Measurements from ENCODE around the gene CORO6. TPM values are rescaled to one million over a fixed set of nuclear protein-coding genes. Genes with fewer than 3 reads are reported as not detected.

The CORO6 gene
- total and polyA plus RNA-seq, 2 of the 13 experiments (the other 11 are each of a cell fraction or from before 2014, with no cell fraction given), result 0.42 to 0.82 TPM

DNA sequence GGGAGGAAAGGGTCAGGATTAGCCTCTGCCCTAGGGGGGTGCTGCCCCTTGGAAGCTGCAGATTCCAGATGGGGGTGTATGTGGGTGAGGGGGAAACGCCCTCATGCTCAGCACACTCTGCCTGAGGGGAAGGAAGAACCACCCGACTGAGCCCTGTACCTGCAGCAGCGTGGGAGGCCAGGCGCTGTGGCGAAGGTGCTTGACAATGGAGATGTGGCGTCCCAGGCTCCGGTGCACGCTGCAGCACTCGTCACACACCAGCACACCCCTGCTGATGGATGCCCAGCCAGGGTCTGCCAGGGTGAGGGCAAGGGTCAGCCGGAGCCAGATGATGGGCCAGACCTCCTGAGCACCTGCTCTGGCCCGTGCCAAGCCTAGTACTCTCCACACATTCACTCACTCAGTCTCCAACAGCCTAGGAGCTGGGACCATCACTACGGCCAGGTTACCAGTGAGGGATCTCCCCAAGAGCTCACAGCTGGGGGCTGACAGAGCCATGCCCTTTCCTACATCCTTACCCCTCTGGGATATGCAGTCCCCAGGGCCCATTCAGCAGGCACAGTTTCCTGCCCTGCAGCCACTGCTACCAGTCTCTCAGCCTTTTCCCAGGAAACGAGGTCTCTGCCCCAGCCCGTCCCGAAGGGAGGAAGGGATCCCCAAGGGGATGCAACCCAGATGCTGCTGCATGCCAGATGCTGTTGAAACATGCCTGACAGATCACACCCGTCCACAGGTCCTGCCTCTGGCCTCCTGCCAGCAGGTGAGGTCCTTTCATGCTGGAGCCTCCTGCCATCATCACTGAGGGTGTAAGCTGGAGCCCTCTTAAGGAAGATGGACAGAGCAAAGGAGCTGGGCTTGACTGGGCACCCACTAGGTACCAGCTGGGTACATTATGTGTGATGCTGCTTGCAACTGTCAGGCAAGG is 39.1 kb downstream of the CORO6 start:
- WGBS (ENCODE audit: low lambda C conversion rate), result 97% methylated on average over 6 of the region's 16 CpGs
- Histone ChIP-seq H3K4me3 (replicated peaks in 1 of 3; ENCODE audit: insufficient read depth in 1 of 3, low read depth in 2 of 3, low read length in 3 of 3) (no peak overlapping the region), H3K9ac (ENCODE audit: insufficient read depth, low read depth, low read length) (no peak overlapping the region), H3K27ac (ENCODE audit: extremely low read length, insufficient read depth, low read length) (no peak overlapping the region), H3K4me2 (ENCODE audit: low read depth, low read length) (no peak overlapping the region), H4K20me1 (ENCODE audit: insufficient read depth, low read length) (peaks cover 14% of the 10 kb centered on the region; the same call in 1 of the 2 replicates), H3K36me3 (replicated peaks in 1 of 2; ENCODE audit: control insufficient read depth in 1 of 2, insufficient read depth in 2 of 2, low read length in 2 of 2) (peaks cover 1 to 3% of the 10 kb centered on the region in 2 experiments; a peak in 4 of 5 replicates), H3K9me3 (ENCODE audit: low read length) (no peaks in the 10 kb centered on the region), H3K79me2 (ENCODE audit: insufficient read depth, low read length) (peaks cover 20% of the 10 kb centered on the region), H2AFZ (ENCODE audit: low read length) (no peak overlapping the region), H3K27me3 (ENCODE audit: control insufficient read depth in 1 of 2, insufficient read depth in 2 of 2, low read length in 2 of 2) (no peaks in the 10 kb centered on the region), H3K4me1 (ENCODE audit: insufficient read depth, low read length) (peaks cover 31% of the 10 kb centered on the region)
- in situ Hi-C loops (cut with HindIII; ENCODE audit: extremely low pct_ligation_motif_present, low pct_unique_long_range_greater_than_20kb), result loop anchor here (5.0 kb wide), 1 partner anchor 34 kb away; no protein-coding TSS in a partner anchor
- CTCF ChIA-PET (ENCODE audit: low intra/inter-chr PET ratio, low total read pairs), result no interaction called here
- TF ChIP-seq KMT2B (CRISPR knock-in tag; IDR thresholded peaks at IDR 0.05) (no peak), ZNF331 (CRISPR knock-in tag; IDR thresholded peaks at IDR 0.05) (peak; percentile 98)
- intact Hi-C loops (cut with micrococcal nuclease; ENCODE audit: unreplicated experiment), result no loop called here
- FAIRE-seq (no peak), DNase-seq (ENCODE audit: low spot score) (no peak), ATAC-seq (no peak)
- POLR2A ChIA-PET, result no interaction called here
- BruUV-seq (replicated peaks), result no TSS peak

DNA sequence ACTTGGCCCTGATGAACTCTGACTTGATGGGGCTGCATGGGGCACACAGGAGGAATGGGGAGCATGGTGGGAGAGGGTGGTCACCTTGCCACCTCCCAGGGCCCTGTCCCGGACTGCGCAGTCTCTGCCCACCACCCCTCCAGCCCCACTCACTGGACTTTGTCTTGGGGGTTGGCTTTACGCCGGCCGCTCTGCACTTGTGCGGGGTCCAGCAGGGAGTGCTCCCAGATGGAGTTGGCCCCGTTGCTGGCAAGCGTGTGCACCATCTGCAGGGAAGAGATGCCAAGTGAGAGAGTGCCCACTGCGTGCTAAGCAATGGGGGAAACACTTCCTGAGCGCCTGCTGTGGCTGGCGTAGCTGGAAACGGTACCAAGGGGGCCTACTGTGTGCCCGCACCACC is 39.9 kb downstream of the CORO6 start:
- intact Hi-C loops (cut with micrococcal nuclease; ENCODE audit: unreplicated experiment) (no loop called here), in situ Hi-C loops (cut with HindIII; ENCODE audit: extremely low pct_ligation_motif_present, low pct_unique_long_range_greater_than_20kb) (loop anchor here (5.0 kb wide), 1 partner anchor 35 kb away; no protein-coding TSS in a partner anchor)
- Histone ChIP-seq H3K4me3 (replicated peaks in 1 of 3; ENCODE audit: insufficient read depth in 1 of 3, low read depth in 2 of 3, low read length in 3 of 3) (no peak overlapping the region), H2AFZ (ENCODE audit: low read length) (no peak overlapping the region), H3K36me3 (replicated peaks in 1 of 2; ENCODE audit: control insufficient read depth in 1 of 2, insufficient read depth in 2 of 2, low read length in 2 of 2) (peaks cover 6 to 7% of the 10 kb centered on the region in 2 experiments; a peak in 4 of 5 replicates), H3K27me3 (ENCODE audit: control insufficient read depth in 1 of 2, insufficient read depth in 2 of 2, low read length in 2 of 2) (no peaks in the 10 kb centered on the region), H3K4me1 (ENCODE audit: insufficient read depth, low read length) (peaks cover 25% of the 10 kb centered on the region), H3K27ac (ENCODE audit: extremely low read length, insufficient read depth, low read length) (no peak overlapping the region), H4K20me1 (ENCODE audit: insufficient read depth, low read length) (peaks cover 5% of the 10 kb centered on the region; the same call in 1 of the 2 replicates), H3K4me2 (ENCODE audit: low read depth, low read length) (no peak overlapping the region), H3K9ac (ENCODE audit: insufficient read depth, low read depth, low read length) (no peak overlapping the region), H3K79me2 (ENCODE audit: insufficient read depth, low read length) (peaks cover 12% of the 10 kb centered on the region), H3K9me3 (ENCODE audit: low read length) (no peaks in the 10 kb centered on the region)
- BruUV-seq (replicated peaks), result no TSS peak
- no peak for DNase-seq (ENCODE audit: low spot score)
- WGBS (ENCODE audit: low lambda C conversion rate), result 94% methylated on average over 7 of the region's 13 CpGs
- TF ChIP-seq ZNF781 (CRISPR knock-in tag; IDR thresholded peaks at IDR 0.05; ENCODE audit: borderline replicate concordance, not compliant biosample characterization) (no peak), SPEN (CRISPR knock-in tag; IDR thresholded peaks at IDR 0.05; ENCODE audit: low read depth) (no peak), REST (IDR thresholded peaks at IDR 0.05; ENCODE audit: borderline replicate concordance in 1 of 2, low read depth in 1 of 2, low read length in 2 of 2) (no peak), NFYB (CRISPR knock-in tag; IDR thresholded peaks at IDR 0.05) (no peak)
- POLR2A ChIA-PET, result no interaction called here
- CTCF ChIA-PET (ENCODE audit: low intra/inter-chr PET ratio, low total read pairs), result interaction anchor here (0.6 kb wide), 1 partner anchor 9 kb away, joined by 3 read pairs; no protein-coding TSS in a partner anchor
- FAIRE-seq, result no peak
- ATAC-seq, result no peak
